ENCODE data around the gene FGF12.

The FGF12 gene

GRCh38 chr3:192575879-192576506 lies 151.3 kb downstream of the FGF12 start:
- Histone ChIP-seq H2AK5ac (ENCODE audit: low read depth, low read length) (no peak overlapping the region), H3K36me3 (replicated peaks in 1 of 2; ENCODE audit: control insufficient read depth in 2 of 2, insufficient read depth in 2 of 2, low read length in 2 of 2) (no peaks in the 10 kb centered on the region), H4K91ac (ENCODE audit: low read depth, low read length, poor library complexity) (no peak overlapping the region), H2BK15ac (ENCODE audit: low read length) (no peak overlapping the region), H2AFZ (ENCODE audit: low read length) (no peak overlapping the region), H3K4me2 (ENCODE audit: insufficient read depth, low read length, poor library complexity, severe bottlenecking) (no peak overlapping the region), H3K18ac (ENCODE audit: low read length) (no peak overlapping the region), H3K79me1 (ENCODE audit: low read depth, low read length) (no peaks in the 10 kb centered on the region), H3K27me3 (ENCODE audit: control insufficient read depth in 3 of 3, insufficient read depth in 3 of 3, low read depth in 1 of 3, low read length in 3 of 3) (no peaks in the 10 kb centered on the region), H3K4me3 (ENCODE audit: low read length in 2 of 2) (no peak overlapping the region), H2BK12ac (ENCODE audit: low read length) (no peak overlapping the region), H3K27ac (replicated peaks; ENCODE audit: low read length) (no peak overlapping the region), H2BK5ac (ENCODE audit: low read length) (no peak overlapping the region), H3K4ac (ENCODE audit: low read length) (no peak overlapping the region), H3K9me3 (replicated peaks in 1 of 2; ENCODE audit: control insufficient read depth in 2 of 2, insufficient read depth in 1 of 2, low read depth in 1 of 2, low read length in 2 of 2) (no peaks in the 10 kb centered on the region), H2BK120ac (ENCODE audit: low read depth, low read length) (no peak overlapping the region), H3K23ac (ENCODE audit: low read depth, low read length, poor library complexity) (no peak overlapping the region), H4K8ac (ENCODE audit: low read depth, low read length) (no peak overlapping the region), H3K14ac (ENCODE audit: low read length) (no peak overlapping the region), H3K9ac (ENCODE audit: low read depth, low read length, poor library complexity) (no peak overlapping the region), H3K4me1 (ENCODE audit: control insufficient read depth in 2 of 2, insufficient read depth in 1 of 2, low read depth in 1 of 2, low read length in 2 of 2) (no peaks in the 10 kb centered on the region)
- WGBS, 2 donors (ENCODE audit: extremely low coverage in 2 of 2, insufficient read length in 2 of 2, insufficient replicate concordance in 1 of 2) = no CpG with 5 or more reads among the region's 3 CpGs
- DNase-seq (ENCODE audit: low spot score) = no peak

GRCh38 chr3:192573240-192573639 lies 154.1 kb downstream of the FGF12 start:
- H3K4me2 ChIP-seq (ENCODE audit: insufficient read depth, low read length, poor library complexity, severe bottlenecking) = no peak overlapping the region
- no peak overlapping the region for H3K4me3 ChIP-seq (ENCODE audit: low read length in 2 of 2)
- H4K91ac ChIP-seq (ENCODE audit: low read depth, low read length, poor library complexity) = no peak overlapping the region
- H3K9me3 ChIP-seq (replicated peaks in 1 of 2; ENCODE audit: control insufficient read depth in 2 of 2, insufficient read depth in 1 of 2, low read depth in 1 of 2, low read length in 2 of 2) = no peaks in the 10 kb centered on the region
- H3K14ac ChIP-seq (ENCODE audit: low read length) = no peak overlapping the region
- H3K27ac ChIP-seq (replicated peaks; ENCODE audit: low read length) = no peak overlapping the region
- no peak overlapping the region for H2AFZ ChIP-seq (ENCODE audit: low read length)
- H3K4me1 ChIP-seq (ENCODE audit: control insufficient read depth in 2 of 2, insufficient read depth in 1 of 2, low read depth in 1 of 2, low read length in 2 of 2) = no peaks in the 10 kb centered on the region
- H3K36me3 ChIP-seq (replicated peaks in 1 of 2; ENCODE audit: control insufficient read depth in 2 of 2, insufficient read depth in 2 of 2, low read length in 2 of 2) = no peaks in the 10 kb centered on the region
- no peak overlapping the region for H2BK12ac ChIP-seq (ENCODE audit: low read length)
- H3K9ac ChIP-seq (ENCODE audit: low read depth, low read length, poor library complexity) = no peak overlapping the region
- H3K23ac ChIP-seq (ENCODE audit: low read depth, low read length, poor library complexity) = no peak overlapping the region
- no peak overlapping the region for H2AK5ac ChIP-seq (ENCODE audit: low read depth, low read length)
- H2BK15ac ChIP-seq (ENCODE audit: low read length) = no peak overlapping the region
- no peak overlapping the region for H4K8ac ChIP-seq (ENCODE audit: low read depth, low read length)
- no peak for DNase-seq (ENCODE audit: low spot score)
- no peaks in the 10 kb centered on the region for H3K27me3 ChIP-seq (ENCODE audit: control insufficient read depth in 3 of 3, insufficient read depth in 3 of 3, low read depth in 1 of 3, low read length in 3 of 3)
- WGBS, 2 donors (ENCODE audit: extremely low coverage in 2 of 2, insufficient read length in 2 of 2, insufficient replicate concordance in 1 of 2) = no CpG with 5 or more reads among the region's 2 CpGs
- H3K18ac ChIP-seq (ENCODE audit: low read length) = no peak overlapping the region
- no peak overlapping the region for H2BK120ac ChIP-seq (ENCODE audit: low read depth, low read length)
- no peak overlapping the region for H2BK5ac ChIP-seq (ENCODE audit: low read length)
- no peak overlapping the region for H3K4ac ChIP-seq (ENCODE audit: low read length)
- no peaks in the 10 kb centered on the region for H3K79me1 ChIP-seq (ENCODE audit: low read depth, low read length)

GRCh38 chr3:192570821-192571791 lies 156.2 kb downstream of the FGF12 start:
- H4K91ac ChIP-seq (ENCODE audit: low read depth, low read length, poor library complexity) = no peak overlapping the region
- no peak overlapping the region for H3K18ac ChIP-seq (ENCODE audit: low read length)
- no peak overlapping the region for H4K8ac ChIP-seq (ENCODE audit: low read depth, low read length)
- H3K4ac ChIP-seq (ENCODE audit: low read length) = no peak overlapping the region
- H3K27me3 ChIP-seq (ENCODE audit: control insufficient read depth in 3 of 3, insufficient read depth in 3 of 3, low read depth in 1 of 3, low read length in 3 of 3) = no peaks in the 10 kb centered on the region
- no peak overlapping the region for H3K4me3 ChIP-seq (ENCODE audit: low read length in 2 of 2)
- no peaks in the 10 kb centered on the region for H3K4me1 ChIP-seq (ENCODE audit: control insufficient read depth in 2 of 2, insufficient read depth in 1 of 2, low read depth in 1 of 2, low read length in 2 of 2)
- H3K9me3 ChIP-seq (replicated peaks in 1 of 2; ENCODE audit: control insufficient read depth in 2 of 2, insufficient read depth in 1 of 2, low read depth in 1 of 2, low read length in 2 of 2) = no peaks in the 10 kb centered on the region
- no peak overlapping the region for H3K4me2 ChIP-seq (ENCODE audit: insufficient read depth, low read length, poor library complexity, severe bottlenecking)
- H3K9ac ChIP-seq (ENCODE audit: low read depth, low read length, poor library complexity) = no peak overlapping the region
- H3K14ac ChIP-seq (ENCODE audit: low read length) = peak overlapping the region; percentile 40
- no peak overlapping the region for H2AK5ac ChIP-seq (ENCODE audit: low read depth, low read length)
- no peak overlapping the region for H3K27ac ChIP-seq (replicated peaks; ENCODE audit: low read length)
- H2BK5ac ChIP-seq (ENCODE audit: low read length) = no peak overlapping the region
- H2BK120ac ChIP-seq (ENCODE audit: low read depth, low read length) = no peak overlapping the region
- no peaks in the 10 kb centered on the region for H3K36me3 ChIP-seq (replicated peaks in 1 of 2; ENCODE audit: control insufficient read depth in 2 of 2, insufficient read depth in 2 of 2, low read length in 2 of 2)
- no peak overlapping the region for H3K23ac ChIP-seq (ENCODE audit: low read depth, low read length, poor library complexity)
- H2BK15ac ChIP-seq (ENCODE audit: low read length) = peak overlapping the region; percentile 31
- no peak for DNase-seq (ENCODE audit: low spot score)
- H2BK12ac ChIP-seq (ENCODE audit: low read length) = no peak overlapping the region
- no CpG with 5 or more reads among the region's 30 CpGs for WGBS, 2 donors (ENCODE audit: extremely low coverage in 2 of 2, insufficient read length in 2 of 2, insufficient replicate concordance in 1 of 2)
- no peaks in the 10 kb centered on the region for H3K79me1 ChIP-seq (ENCODE audit: low read depth, low read length)
- no peak overlapping the region for H2AFZ ChIP-seq (ENCODE audit: low read length)

GRCh38 chr3:192570315-192570714 lies 157.0 kb downstream of the FGF12 start:
- no peak overlapping the region for H2BK12ac ChIP-seq (ENCODE audit: low read length)
- no peak overlapping the region for H3K4ac ChIP-seq (ENCODE audit: low read length)
- H3K23ac ChIP-seq (ENCODE audit: low read depth, low read length, poor library complexity) = no peak overlapping the region
- no peak overlapping the region for H2AFZ ChIP-seq (ENCODE audit: low read length)
- H3K4me2 ChIP-seq (ENCODE audit: insufficient read depth, low read length, poor library complexity, severe bottlenecking) = no peak overlapping the region
- no peak overlapping the region for H3K9ac ChIP-seq (ENCODE audit: low read depth, low read length, poor library complexity)
- no peak overlapping the region for H4K8ac ChIP-seq (ENCODE audit: low read depth, low read length)
- no peak overlapping the region for H3K14ac ChIP-seq (ENCODE audit: low read length)
- H3K27me3 ChIP-seq (ENCODE audit: control insufficient read depth in 3 of 3, insufficient read depth in 3 of 3, low read depth in 1 of 3, low read length in 3 of 3) = no peaks in the 10 kb centered on the region
- no peak overlapping the region for H2BK5ac ChIP-seq (ENCODE audit: low read length)
- H2AK5ac ChIP-seq (ENCODE audit: low read depth, low read length) = no peak overlapping the region
- H3K27ac ChIP-seq (replicated peaks; ENCODE audit: low read length) = no peak overlapping the region
- no peak overlapping the region for H3K4me3 ChIP-seq (ENCODE audit: low read length in 2 of 2)
- no peak overlapping the region for H2BK15ac ChIP-seq (ENCODE audit: low read length)
- H3K9me3 ChIP-seq (replicated peaks in 1 of 2; ENCODE audit: control insufficient read depth in 2 of 2, insufficient read depth in 1 of 2, low read depth in 1 of 2, low read length in 2 of 2) = no peaks in the 10 kb centered on the region
- no peak overlapping the region for H3K18ac ChIP-seq (ENCODE audit: low read length)
- H4K91ac ChIP-seq (ENCODE audit: low read depth, low read length, poor library complexity) = no peak overlapping the region
- H2BK120ac ChIP-seq (ENCODE audit: low read depth, low read length) = no peak overlapping the region
- no peak for DNase-seq (ENCODE audit: low spot score)
- no peaks in the 10 kb centered on the region for H3K36me3 ChIP-seq (replicated peaks in 1 of 2; ENCODE audit: control insufficient read depth in 2 of 2, insufficient read depth in 2 of 2, low read length in 2 of 2)
- H3K79me1 ChIP-seq (ENCODE audit: low read depth, low read length) = no peaks in the 10 kb centered on the region
- no peaks in the 10 kb centered on the region for H3K4me1 ChIP-seq (ENCODE audit: control insufficient read depth in 2 of 2, insufficient read depth in 1 of 2, low read depth in 1 of 2, low read length in 2 of 2)
